Measurements from ENCODE around the gene TNIK.
A peak's percentile ranks its signal among the peaks of the same experiment; 100 is the strongest.

The TNIK gene

GRCh38 chr3:171356251-171356650 lies 104.0 kb downstream of the TNIK start:
- DNase-seq: no peak

GRCh38 chr3:171354706-171355582 lies 105.3 kb downstream of the TNIK start:
- DNase-seq: no peak

DNA sequence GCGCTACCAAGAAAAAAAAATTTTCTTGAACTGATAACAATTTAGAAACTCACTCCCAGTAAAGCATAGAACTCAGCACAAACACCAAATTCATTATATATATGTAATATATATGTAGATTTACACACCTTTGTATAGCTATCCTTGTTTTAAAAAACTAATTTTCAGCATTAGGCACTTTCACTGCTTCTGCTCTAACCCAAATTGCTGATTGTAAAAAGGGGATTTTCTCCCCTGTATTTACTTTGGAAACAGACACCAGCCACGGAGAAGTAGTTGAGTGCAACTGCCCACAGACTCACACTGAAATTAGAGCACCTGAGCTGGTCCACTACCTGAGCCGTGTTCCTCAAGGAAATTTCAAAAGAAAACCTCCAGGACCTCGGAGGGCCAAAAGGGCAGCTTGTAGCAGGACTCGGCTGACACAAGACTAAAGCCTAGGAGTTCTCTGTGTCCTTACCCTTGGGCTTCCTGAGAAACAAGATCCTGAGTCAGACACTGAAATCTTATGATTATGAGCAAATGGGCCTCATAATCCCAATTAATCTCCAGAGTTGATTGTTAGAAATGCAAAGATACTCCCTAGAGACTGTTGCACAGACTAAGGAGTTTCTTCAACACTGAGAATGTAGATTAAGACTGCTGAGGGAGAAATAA lies 106.0 kb downstream of the TNIK start:
- no peak for DNase-seq

- DNase-seq: no peak
Observed at GRCh38 chr3:171353423-171353822, 106.8 kb downstream of the TNIK start.

- no peak for DNase-seq
Observed at GRCh38 chr3:171352387-171352935, 107.7 kb downstream of the TNIK start.

DNA sequence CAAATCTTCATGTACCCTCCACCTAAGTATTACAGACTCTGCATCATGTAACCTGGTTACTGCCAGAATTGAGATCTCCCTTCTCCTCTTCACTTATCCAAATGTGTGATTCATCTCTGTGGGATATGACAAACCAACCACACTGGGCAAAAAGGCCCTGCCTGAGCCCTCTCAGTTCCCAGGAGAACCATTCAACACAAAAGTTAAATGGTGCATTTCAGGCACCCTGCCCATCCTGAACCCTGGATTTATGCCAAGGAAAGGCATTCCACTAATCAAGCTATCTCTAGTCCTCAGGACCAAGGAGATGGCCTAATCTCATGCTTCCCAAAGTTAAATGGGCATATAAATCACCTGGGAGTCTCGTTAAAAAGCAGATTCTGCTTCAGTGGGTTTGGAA lies 108.5 kb downstream of the TNIK start:
- DNase-seq: no peak

GRCh38 chr3:171350364-171350763 lies 109.8 kb downstream of the TNIK start:
- no peak for DNase-seq

DNA sequence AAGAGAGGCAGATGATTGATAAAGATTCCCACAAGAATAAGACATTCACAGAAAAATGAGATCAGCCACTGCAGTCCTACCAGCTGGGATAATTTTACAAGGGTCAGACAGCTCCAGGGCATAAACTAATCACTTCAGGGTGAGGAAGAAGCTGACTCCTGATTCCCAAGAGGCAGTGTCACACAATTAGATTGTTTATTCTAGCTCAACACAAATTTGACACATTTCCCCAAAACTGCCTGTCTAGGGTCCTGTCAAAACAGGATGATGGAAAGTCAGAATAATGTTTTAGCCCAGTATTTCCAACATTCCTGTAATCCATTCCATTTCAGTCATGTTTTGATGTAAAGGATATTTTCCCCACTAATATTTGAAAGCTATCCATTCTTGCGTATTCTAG lies 110.8 kb downstream of the TNIK start:
- no peak for DNase-seq

DNA sequence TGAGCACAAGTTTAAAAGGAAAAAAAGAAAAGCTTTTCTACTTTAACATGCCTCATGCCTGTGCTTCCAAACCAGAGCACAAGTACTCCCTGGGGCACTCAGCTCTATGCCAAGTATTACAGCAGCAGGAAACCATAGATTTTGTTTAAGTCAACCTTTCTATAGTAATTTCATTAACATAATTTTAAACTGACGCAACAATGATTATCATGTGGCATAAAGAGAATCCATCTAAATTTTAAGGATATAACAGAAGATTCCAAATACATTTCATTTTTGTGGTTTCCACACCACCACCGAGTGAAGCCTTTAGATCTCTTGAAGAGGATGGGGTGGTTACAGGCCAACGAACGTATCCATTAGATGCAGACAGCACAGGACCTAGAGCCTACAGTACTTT lies 112.1 kb downstream of the TNIK start:
- DNase-seq: no peak

GRCh38 chr3:171347301-171348039 lies 112.7 kb downstream of the TNIK start:
- DNase-seq: peak; percentile 64

GRCh38 chr3:171346582-171347300 lies 113.5 kb downstream of the TNIK start:
- DNase-seq: peak; percentile 57

DNA sequence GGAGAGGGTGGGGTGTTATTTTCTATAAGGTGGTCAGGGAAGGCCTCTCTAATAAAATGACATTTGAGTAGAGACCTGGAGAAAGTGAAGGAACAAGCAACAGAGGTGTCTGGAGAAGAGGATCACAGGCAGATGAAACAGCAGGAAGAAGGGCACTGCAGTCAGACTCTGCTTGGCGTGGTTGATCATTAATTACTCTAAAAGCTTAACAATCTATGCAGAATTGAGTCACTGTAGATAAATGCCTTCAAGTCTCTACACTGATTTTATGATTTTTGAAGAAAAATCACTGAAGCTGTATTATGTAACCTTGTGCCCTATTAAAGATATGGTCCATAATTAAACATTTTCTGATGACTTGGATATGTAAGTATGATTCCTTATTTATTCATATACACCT lies 114.2 kb downstream of the TNIK start:
- no peak for DNase-seq

GRCh38 chr3:171345107-171345843 lies 114.9 kb downstream of the TNIK start:
- no peak for DNase-seq

DNA sequence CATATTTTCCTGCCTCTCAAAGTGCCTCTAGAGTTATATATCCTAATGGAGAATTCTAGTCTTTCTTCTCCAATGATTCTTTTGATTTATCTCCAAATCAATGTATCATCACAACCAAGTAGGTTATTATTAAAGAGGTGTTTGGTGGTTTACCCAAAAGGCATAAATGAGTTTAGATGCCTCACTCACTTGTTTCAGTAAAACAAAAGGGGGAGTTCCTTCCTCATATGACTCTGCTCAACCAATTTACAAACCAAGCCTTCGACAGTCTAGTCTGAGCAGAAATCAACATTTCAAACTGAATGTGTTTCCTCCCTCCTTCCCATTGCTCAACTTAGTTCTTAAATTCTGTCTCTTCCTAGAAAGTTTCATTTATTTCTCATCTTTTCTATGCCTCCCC lies 116.5 kb downstream of the TNIK start:
- DNase-seq: peak; percentile 47

DNA sequence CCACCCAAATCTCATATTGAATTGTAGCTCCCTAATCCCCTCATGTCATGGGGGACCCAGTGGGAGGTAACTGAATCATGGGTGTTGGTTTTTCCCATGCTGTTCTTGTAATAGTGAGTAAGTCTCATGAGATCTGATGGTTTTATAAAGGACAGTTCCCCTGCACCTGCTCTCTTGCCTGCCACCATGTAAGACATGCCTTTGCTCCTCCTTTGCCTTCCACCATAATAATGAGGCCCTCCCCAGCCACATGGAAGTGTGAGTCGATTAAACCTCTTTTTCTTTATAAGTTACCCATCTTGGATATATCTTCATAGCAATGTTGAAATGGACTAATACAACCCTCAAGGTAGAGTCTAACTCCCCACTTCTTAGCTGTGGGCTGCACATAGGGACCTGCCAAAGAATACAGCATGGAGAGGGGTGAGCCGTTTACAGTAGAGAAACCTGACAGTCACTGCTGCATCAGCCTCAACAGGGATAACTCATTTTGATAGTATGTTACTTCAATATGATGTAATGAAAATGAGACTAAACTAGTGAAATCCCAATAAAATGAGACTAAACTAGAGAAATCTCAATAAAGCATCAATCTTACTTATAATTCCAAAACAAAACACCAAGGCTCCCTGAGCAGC lies 117.3 kb downstream of the TNIK start:
- DNase-seq: no peak

GRCh38 chr3:171342200-171342599 lies 118.0 kb downstream of the TNIK start:
- no peak for DNase-seq

GRCh38 chr3:171340434-171340833 lies 119.8 kb downstream of the TNIK start:
- DNase-seq: no peak

- no peak for DNase-seq
Observed at GRCh38 chr3:171339598-171339997, 120.6 kb downstream of the TNIK start.

GRCh38 chr3:171336406-171336805 lies 123.8 kb downstream of the TNIK start:
- peak; percentile 53 for DNase-seq

DNA sequence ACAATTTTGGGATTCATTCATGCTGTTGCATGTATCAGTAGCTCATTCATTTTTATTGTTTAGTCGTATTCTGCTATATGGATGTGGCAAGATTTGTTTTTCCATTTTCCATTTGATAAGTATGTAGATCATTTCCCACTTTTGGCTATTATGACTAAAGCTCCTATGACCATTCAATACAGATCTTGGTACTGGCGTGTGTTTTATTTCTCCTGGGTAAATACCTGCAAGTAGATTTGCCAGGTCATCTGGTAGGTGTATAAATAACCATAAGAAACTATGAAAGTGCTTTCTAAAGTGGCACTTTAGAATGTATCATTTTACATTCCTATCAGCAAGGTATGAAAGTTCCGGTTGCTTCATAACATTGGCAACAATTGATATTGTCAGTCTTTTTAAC lies 124.6 kb downstream of the TNIK start:
- DNase-seq: no peak

DNA sequence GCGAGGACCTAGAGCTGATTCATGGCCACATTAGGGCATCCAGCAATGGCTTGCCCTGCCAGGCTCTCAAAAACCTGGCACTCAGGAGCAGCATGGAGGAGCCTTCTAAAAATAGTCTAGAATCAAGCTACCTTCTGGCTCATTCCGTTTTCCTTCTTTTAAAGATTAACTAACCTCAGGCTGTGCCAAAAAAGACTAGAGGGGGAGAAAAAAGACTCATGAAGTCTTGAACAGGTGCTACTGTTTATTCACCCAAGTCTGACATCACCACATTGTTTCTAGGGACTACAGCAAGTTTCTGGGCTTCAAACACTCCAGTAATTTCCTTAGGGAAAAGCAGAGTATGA lies 125.8 kb downstream of the TNIK start:
- no peak for DNase-seq

All from hematopoietic multipotent progenitor cell treated with erythropoietin and hydrocortisone succinate and interleukin-3 and kit ligand, for 4 days (in vitro differentiated cells).